Posterior vena cava (tissue), 2 donors: ENCODE data around the gene KMT2E. TPM values are rescaled to one million over a fixed set of nuclear protein-coding genes. Genes with fewer than 3 reads are reported as not detected.

Source experiments
- DNase-seq: peaks from one replicate; pipeline ENCODE4 v3.0.0-alpha.2; 2020; ENCODE audit warnings: low spot score
- intact Hi-C, 2 donors: fragments of 100-400 bp; cut with DNase I; formaldehyde crosslinking; loops; one replicate each; pipeline versions ENCODE4 v1.14.1 to v1.14.2; 2022 to 2023
- total RNA-seq, 2 donors: library from RNA; stranded (reverse); fragmentation: NEBNext Ultra II Directional; extraction: Animal tissue kit (Norgen Biotek cat#: 25700); gene quantifications; one replicate each; pipeline ENCODE4 v1.2.1, GENCODE V29; 2021
- donor health status: DM: yes; HTN: yes; CAD: no.
- donor health status: DM: yes; HTN: yes; CAD: no.

Gene KMT2E
- total RNA-seq, 2 donors from 2014 or later: 79.7 to 98.8 TPM

DNA sequence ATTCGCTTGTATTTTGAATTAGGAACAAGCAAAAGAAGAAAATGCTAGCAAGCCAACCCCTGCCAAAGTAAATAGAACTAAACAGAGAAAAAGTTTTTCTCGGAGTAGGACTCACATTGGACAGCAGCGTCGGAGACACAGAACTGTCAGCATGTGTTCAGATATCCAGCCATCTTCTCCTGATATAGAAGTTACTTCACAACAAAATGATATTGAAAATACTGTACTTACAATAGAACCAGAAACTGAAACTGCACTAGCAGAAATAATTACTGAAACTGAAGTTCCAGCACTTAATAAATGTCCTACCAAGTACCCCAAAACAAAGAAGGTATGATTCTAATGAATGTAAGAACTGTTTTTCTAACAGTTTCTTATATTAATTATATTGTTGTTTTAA is 87.9 kb downstream of the KMT2E start:
- DNase-seq: no peak
- intact Hi-C loops: no loop called here

- no peak for DNase-seq
- intact Hi-C loops: no loop called here
These were observed 88.8 kb downstream of the KMT2E start for GRCh38 chr7:105102557-105103352.

DNA sequence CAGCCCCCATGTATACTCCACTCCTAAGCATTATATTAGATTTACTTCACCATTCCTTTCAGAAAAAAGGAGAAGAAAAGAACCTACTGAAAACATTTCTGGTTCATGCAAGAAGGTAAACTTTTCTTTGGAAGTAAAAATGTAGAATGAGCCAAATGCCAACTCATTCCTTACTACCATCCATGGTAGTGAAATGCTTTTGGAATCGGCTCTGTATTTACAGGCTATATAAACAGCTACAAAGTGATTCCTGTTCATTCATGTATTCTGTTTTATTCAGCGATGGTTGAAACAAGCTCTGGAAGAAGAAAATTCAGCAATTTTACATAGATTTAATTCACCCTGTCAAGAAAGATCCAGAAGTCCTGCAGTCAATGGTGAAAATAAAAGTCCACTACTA is 91.6 kb downstream of the KMT2E start:
- intact Hi-C loops: no loop called here
- DNase-seq: no peak

GRCh38 chr7:105106473-105106872 is 92.5 kb downstream of the KMT2E start:
- intact Hi-C loops: no loop called here
- no peak for DNase-seq

GRCh38 chr7:105107458-105107857 is 93.5 kb downstream of the KMT2E start:
- no peak for DNase-seq
- intact Hi-C loops: no loop called here

DNA sequence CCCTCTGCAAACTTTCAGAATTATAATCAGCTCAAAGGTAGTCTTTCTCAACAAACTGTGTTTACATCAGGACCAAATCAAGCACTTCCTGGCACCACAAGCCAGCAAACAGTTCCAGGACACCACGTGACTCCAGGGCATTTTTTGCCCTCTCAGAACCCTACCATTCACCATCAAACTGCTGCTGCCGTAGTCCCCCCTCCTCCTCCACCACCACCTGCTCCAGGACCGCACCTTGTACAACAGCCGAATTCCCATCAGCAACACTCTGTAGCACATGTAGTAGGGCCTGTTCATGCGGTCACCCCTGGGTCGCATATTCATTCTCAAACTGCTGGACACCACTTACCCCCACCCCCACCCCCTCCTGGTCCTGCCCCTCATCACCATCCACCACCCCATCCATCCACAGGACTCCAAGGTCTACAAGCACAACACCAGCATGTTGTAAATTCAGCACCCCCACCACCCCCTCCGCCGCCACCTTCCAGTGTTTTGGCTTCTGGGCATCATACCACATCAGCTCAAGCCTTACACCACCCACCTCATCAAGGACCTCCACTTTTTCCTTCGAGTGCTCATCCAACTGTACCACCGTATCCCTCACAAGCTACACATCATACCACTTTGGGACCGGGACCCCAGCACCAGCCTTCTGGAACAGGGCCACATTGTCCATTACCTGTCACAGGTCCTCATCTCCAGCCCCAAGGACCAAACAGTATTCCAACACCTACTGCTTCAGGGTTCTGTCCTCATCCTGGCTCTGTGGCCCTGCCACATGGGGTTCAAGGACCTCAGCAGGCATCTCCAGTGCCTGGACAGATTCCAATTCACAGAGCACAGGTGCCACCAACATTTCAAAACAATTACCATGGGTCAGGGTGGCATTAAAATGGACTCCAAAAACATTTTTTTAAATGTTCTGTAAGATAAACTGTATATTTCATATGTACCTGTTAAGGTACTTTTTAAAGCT is 98.7 kb downstream of the KMT2E start:
- intact Hi-C loops: no loop called here

GRCh38 chr7:105118612-105119600 is 104.9 kb downstream of the KMT2E start:
- no peak for DNase-seq
- intact Hi-C loops: no loop called here

More for the DNA sequence above, 98.7 kb downstream of the KMT2E start:
- DNase-seq: no peak

GRCh38 chr7:105122619-105123018 is 108.6 kb downstream of the KMT2E start:
- DNase-seq: no peak
- intact Hi-C loops: no loop called here

DNA sequence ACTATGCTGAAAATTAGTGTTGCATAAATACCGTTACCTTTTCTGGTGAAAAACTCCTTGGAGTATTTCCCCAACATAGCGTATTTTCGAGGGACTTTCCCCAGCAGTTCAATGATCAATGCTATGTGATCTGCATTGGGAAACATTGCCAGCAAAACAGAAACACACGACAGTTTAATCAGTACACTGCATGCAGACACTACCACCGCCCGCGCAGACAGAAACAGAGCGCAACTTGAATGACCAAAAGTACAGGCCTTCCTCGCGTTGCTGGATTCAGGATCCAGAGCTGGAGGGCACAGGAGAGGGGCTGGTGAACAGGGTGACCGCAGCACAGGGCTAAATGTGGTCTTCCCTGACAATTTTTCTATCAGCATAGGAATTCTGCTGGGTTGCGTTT is 111.7 kb downstream of the KMT2E start:
- intact Hi-C loops: no loop called here
- DNase-seq: no peak

DNA sequence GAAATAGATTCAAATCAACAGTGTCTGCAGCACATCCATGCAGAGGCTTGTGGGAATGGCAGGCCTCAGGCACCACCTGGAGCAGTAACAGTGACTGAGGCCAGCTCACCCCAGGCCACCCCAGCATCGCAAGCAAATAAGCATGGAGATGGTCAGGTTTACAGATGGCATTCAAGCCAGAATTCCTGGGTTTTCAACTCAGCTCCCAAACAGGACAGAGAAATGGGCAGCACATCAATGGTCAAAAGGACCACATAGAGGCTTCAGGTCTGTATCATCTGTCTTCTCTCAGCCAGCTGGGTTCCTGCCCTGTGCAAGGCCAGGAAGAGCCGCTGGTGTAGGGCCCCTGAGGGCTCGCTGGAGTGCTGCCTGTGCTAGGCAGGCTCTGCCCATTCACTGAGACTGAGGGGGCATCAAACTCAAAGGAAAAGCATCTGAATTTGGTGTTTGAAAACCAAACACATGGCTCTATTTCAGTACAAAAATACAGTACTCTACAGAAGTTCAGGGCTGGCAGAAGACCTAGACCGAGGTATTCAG is 112.5 kb downstream of the KMT2E start:
- no peak for DNase-seq
- intact Hi-C loops: no loop called here

DNA sequence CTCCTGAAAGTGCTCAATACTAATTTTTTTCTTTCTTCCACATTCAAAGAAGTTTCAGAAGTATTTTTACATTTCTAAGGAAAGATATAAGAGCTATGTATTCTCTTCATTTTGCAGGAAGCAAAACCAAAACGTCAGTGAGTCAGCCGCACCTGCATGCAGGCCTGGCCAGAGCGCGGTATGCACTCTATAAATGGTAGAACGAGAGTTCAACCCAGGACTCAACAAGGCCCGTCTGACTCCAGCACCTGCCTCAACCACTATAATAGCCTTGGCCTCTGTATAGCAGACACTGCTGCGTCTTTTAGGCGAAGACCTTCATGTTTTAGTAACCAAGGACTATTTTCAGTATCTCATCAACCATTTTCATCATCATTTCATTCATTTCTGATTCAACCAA is 113.2 kb downstream of the KMT2E start:
- no peak for DNase-seq
- intact Hi-C loops: no loop called here

GRCh38 chr7:105130048-105130447 is 116.0 kb downstream of the KMT2E start:
- DNase-seq: no peak
- intact Hi-C loops: no loop called here

GRCh38 chr7:105130580-105130979 is 116.6 kb downstream of the KMT2E start:
- no peak for DNase-seq
- intact Hi-C loops: no loop called here

GRCh38 chr7:105131033-105131656 is 117.1 kb downstream of the KMT2E start:
- intact Hi-C loops: no loop called here
- no peak for DNase-seq

DNA sequence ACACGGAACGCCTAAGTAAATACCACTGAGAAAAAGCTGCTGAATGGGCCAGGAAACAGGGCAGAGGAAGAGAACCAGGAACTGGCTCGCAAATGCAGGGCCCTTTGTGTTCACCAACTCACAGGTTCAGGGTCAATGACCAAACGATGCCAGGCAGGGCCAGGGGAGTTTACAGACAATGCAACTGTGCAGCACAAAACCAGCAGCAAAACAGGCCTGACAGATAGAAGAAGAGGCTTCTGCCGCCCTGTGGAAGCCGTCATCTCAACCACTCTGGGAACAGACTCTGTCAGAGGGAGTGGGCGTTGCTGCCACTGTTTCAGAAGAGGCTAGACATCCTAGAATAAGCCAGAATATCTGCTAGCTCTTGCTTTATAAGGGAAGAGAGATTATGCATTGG is 117.9 kb downstream of the KMT2E start:
- DNase-seq: no peak
- intact Hi-C loops: no loop called here

DNA sequence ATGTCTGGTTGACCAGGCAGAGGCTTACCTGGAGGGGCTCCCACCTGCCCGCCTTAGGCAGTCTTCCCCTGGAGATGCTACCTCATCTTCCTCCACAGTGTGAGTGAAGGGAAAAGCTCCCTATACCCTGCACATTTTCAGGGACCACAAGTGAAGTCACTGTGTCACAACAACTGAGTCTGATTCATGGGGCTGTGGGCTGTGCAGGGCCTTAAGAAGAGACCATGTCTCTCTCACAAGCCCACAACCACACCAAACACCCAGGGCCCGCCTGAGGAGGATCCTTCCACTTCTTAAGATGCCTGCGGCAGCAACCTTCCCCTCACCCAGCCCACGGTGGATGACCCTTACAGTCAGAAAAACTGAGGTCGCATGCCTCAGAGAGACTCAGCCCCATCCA is 118.3 kb downstream of the KMT2E start:
- no peak for DNase-seq
- intact Hi-C loops: no loop called here

- intact Hi-C loops: no loop called here
- DNase-seq: no peak
These were observed 118.8 kb downstream of the KMT2E start for GRCh38 chr7:105132835-105133234.

DNA sequence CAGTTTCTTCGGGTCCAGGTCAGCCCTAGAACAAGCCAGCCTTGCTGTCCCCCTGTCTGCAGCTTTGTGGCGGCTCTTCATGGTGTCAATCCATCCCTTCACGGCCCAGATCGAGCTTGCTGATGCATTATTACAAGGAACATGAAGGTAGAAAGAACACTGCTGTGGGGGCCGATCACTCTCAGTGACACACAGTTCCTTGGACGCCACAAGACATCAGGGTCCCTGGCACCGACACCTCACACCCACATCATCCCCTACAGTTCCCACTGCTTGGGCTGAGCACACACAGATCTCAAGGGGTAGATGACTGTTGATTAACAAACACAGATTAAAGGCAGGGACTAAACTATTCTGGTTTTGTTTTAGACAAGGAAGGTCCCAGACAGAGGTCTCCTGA is 119.4 kb downstream of the KMT2E start:
- intact Hi-C loops: no loop called here
- DNase-seq: no peak
